ENCODE measurements around the gene HECW1. TPM values are rescaled to one million over a fixed set of nuclear protein-coding genes. Genes with fewer than 3 reads are reported as not detected.
"Not testable (repeated sequence)": the region's sequence is repeated elsewhere in the genome, so short reads cannot be mapped to it uniquely, and the experiment has no call there.

The HECW1 gene
- total RNA-seq, 1 donor from 2014 or later: 1.6 TPM

DNA sequence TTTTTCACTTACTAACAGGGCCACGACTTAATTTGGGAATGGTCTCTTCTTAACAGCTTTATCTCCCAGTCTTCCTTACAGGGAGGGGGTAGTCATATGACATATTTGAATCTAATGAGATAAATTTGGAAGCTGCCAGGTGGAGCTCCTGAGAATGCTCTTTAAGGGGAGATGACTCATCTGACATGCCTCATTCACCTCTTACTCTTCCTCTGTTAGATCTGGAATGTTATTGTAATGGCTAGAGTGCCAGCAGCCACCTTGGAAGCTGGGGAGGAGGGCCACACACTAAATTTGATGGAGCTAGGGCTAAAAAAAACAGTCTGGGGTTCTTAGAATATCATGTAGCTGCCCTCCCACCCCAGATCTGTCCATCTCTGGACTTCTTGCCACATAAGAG, 22.7 kb downstream of the HECW1 start:
- Histone ChIP-seq H3K36me3 (no peaks in the 10 kb centered on the region), H3K27me3 (peaks cover 5% of the 10 kb centered on the region), H3K4me3 (no peak overlapping the region), H3K9me3 (no peaks in the 10 kb centered on the region), H3K27ac (no peak overlapping the region), H3K4me1 (no peaks in the 10 kb centered on the region)
- no peak for DNase-seq
- TF ChIP-seq CTCF (IDR thresholded peaks at IDR 0.05): no peak
- intact Hi-C loops (cut with DNase I): no loop called here
- no peak for ATAC-seq

DNA sequence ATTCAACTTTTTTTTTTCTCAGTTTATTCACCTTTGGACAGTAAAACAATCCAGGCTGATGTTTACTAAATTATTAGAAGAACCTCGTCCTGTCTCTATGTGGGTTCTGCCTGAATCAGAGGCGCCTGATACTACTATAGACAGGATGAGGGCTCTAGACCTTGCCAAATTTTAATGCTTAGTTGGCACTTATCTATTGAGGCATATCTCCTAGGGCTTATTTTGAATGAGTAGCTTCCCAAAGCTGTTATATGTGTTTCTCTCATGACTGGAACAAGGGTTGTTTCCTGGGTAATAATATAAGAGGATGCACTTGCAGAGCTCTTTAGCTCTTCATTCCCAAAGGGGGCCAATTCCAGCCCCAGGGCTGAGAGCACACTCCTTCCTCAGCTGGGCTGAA, 23.6 kb downstream of the HECW1 start:
- TF ChIP-seq CTCF (IDR thresholded peaks at IDR 0.05): no peak
- H3K27ac ChIP-seq: no peak overlapping the region
- ATAC-seq: no peak
- intact Hi-C loops (cut with DNase I): no loop called here
- no peak for DNase-seq
- H3K27me3 ChIP-seq: peaks cover 5% of the 10 kb centered on the region
- H3K4me1 ChIP-seq: no peaks in the 10 kb centered on the region
- H3K36me3 ChIP-seq: no peaks in the 10 kb centered on the region
- H3K4me3 ChIP-seq: no peak overlapping the region
- no peaks in the 10 kb centered on the region for H3K9me3 ChIP-seq

DNA sequence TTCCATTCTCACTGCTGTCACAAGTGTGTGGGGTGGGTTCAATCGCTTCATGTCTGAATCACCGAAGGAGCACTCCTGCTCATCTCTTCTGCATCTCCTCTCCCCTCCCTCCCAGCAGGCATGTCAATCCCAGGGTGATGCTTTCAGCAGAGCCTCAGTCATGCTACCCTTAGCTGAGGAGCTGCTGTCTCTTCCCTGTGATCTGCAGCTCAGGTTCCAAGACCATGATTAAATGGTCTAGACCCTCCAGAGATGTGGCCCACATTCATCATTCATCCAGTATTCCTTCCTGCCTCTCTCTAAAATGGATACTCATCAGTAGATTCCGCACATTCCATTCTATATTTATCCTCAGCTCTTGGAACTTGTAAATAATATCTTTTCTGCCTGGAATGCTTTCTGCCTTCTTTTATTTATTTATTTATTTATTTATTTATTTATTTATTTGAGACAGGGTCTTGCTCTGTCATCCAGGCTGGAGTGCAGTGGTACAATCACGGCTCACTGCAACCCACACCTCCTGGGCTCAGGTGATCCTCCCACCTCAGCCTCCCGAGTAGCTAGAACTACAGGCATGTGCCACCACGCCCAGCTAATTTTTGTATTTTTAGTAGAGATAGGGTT, 24.8 kb downstream of the HECW1 start:
- DNase-seq; H3K27me3 ChIP-seq; intact Hi-C loops (cut with DNase I); H3K9me3 ChIP-seq; ATAC-seq; H3K4me1 ChIP-seq; H3K4me3 ChIP-seq; H3K36me3 ChIP-seq; H3K27ac ChIP-seq: not testable (repeated sequence)

GRCh38 chr7:43137811-43138210, 25.4 kb downstream of the HECW1 start:
- Histone ChIP-seq H3K27me3 (peaks cover 5% of the 10 kb centered on the region), H3K27ac (no peak overlapping the region), H3K9me3 (no peaks in the 10 kb centered on the region), H3K4me1 (no peaks in the 10 kb centered on the region), H3K36me3 (no peaks in the 10 kb centered on the region), H3K4me3 (no peak overlapping the region)
- DNase-seq (no peak), ATAC-seq (no peak)
- TF ChIP-seq CTCF (IDR thresholded peaks at IDR 0.05): no peak
- intact Hi-C loops (cut with DNase I): no loop called here

GRCh38 chr7:43138710-43139109, 26.3 kb downstream of the HECW1 start:
- no peak for TF ChIP-seq CTCF (IDR thresholded peaks at IDR 0.05)
- no peaks in the 10 kb centered on the region for H3K4me1 ChIP-seq
- no peak overlapping the region for H3K4me3 ChIP-seq
- ATAC-seq: no peak
- peaks cover 7% of the 10 kb centered on the region for H3K27me3 ChIP-seq
- intact Hi-C loops (cut with DNase I): no loop called here
- no peak for DNase-seq
- H3K9me3 ChIP-seq: no peaks in the 10 kb centered on the region
- H3K27ac ChIP-seq: no peak overlapping the region
- no peaks in the 10 kb centered on the region for H3K36me3 ChIP-seq

- ATAC-seq (no peak), DNase-seq (no peak)
- no peaks in the 10 kb centered on the region for H3K9me3 ChIP-seq
- intact Hi-C loops (cut with DNase I): no loop called here
- no peak overlapping the region for H3K4me3 ChIP-seq
- peaks cover 7% of the 10 kb centered on the region for H3K27me3 ChIP-seq
- no peaks in the 10 kb centered on the region for H3K4me1 ChIP-seq
- no peak overlapping the region for H3K27ac ChIP-seq
- no peaks in the 10 kb centered on the region for H3K36me3 ChIP-seq
- TF ChIP-seq CTCF (IDR thresholded peaks at IDR 0.05): no peak
These were observed 26.7 kb downstream of the HECW1 start for GRCh38 chr7:43139137-43139536.
